Endothelial cell of umbilical vein (primary cell): ENCODE measurements around the gene SEMA3A. TPM values are rescaled to one million over a fixed set of nuclear protein-coding genes. Genes with fewer than 3 reads are reported as not detected.

ENCODE experiments used
- BruUV-seq: library from RNA; stranded (reverse); fragments of 400-500 nt; replicated peaks from 2 replicates; lab custom pipeline; 2021; lab: Mats Ljungman, UMichigan
- CTCF ChIA-PET: fragments of 300-600, 350-600 bp; sonication (Branson Sonifier 250); formaldehyde crosslinking; loops from one replicate; lab custom pipeline; 2021; ENCODE audit warnings: antibody characterized with exemption, inconsistent platforms; lab: Charles Lee
- POLR2A ChIA-PET: fragments of 300-600, 350-600 bp; sonication (Branson Sonifier 250); formaldehyde crosslinking; loops from one replicate; lab custom pipeline; 2021; ENCODE audit warnings: antibody characterized with exemption, inconsistent platforms; lab: Charles Lee
- DNase-seq: peaks from one replicate; pipeline ENCODE4 v3.0.0-alpha.2; 2011; ENCODE audit warnings: low read depth, low spot score
- FAIRE-seq: peaks from 2 replicates; lab custom pipeline; 2011; peaks lifted over from hg19 to GRCh38; lab: Jason Lieb, UNC
- H2AFZ ChIP-seq: 2 replicates; pipeline ENCODE4 v1.6.0; 2012; ENCODE audit warnings: low read depth, low read length, control low read depth, inconsistent platforms
- H3K27ac ChIP-seq: 2 replicates; pipeline ENCODE4 v1.5.1; 2011; ENCODE audit warnings: low read depth, mild to moderate bottlenecking, control low read depth, low read length, moderate library complexity; ENCODE audit not compliant: insufficient read depth
- H3K27me3 ChIP-seq, 2 experiments: 2 replicates each; pipeline versions ENCODE4 v1.6.0 to v1.6.1; 2011; ENCODE audit warnings: low read length in 2 of 2, mixed read lengths in 1 of 2; ENCODE audit not compliant: control insufficient read depth in 2 of 2, insufficient read depth in 2 of 2
- H3K36me3 ChIP-seq, 2 experiments: 2 replicates in 1 of 2; 3 replicates in 1 of 2; pipeline ENCODE4 v1.5.1; 2011; ENCODE audit warnings: low read length in 2 of 2, mild to moderate bottlenecking in 1 of 2, moderate library complexity in 1 of 2; ENCODE audit not compliant: control insufficient read depth in 2 of 2, insufficient read depth in 2 of 2; ENCODE audit errors: extremely low read depth in 1 of 2
- H3K4me1 ChIP-seq: 3 replicates; pipeline ENCODE4 v1.5.1; 2011; ENCODE audit warnings: mild to moderate bottlenecking, low read length; ENCODE audit not compliant: control insufficient read depth, insufficient read depth; ENCODE audit errors: extremely low read depth
- H3K4me2 ChIP-seq: 2 replicates; pipeline ENCODE4 v1.6.1; 2011; ENCODE audit warnings: low read length, control low read depth, mixed read lengths; ENCODE audit not compliant: insufficient read depth
- H3K4me3 ChIP-seq, 3 experiments: fragments of 200-600 bp in 1 of 3; sonication (generic), shearing (Covaris generic) in 1 of 3; replicated peaks in 1 of 3; 2 replicates each; pipeline ENCODE4 v1.5.1; 2011 to 2016; ENCODE audit warnings: control low read depth in 3 of 3, low read length in 3 of 3, mild to moderate bottlenecking in 2 of 3, inconsistent platforms in 1 of 3, low read depth in 1 of 3, moderate library complexity in 1 of 3; ENCODE audit not compliant: insufficient read depth in 1 of 3
- H3K79me2 ChIP-seq: 2 replicates; pipeline ENCODE4 v1.6.0; 2012; ENCODE audit warnings: low read length, inconsistent platforms; ENCODE audit not compliant: control insufficient read depth, insufficient read depth
- H3K9ac ChIP-seq: replicated peaks from 2 replicates; pipeline ENCODE3; 2011; ENCODE audit warnings: low read length, control low read depth; ENCODE audit not compliant: insufficient read depth; ENCODE audit errors: extremely low read depth
- H3K9me1 ChIP-seq: replicated peaks from 3 replicates; pipeline ENCODE4 v1.6.0; 2011; ENCODE audit warnings: mild to moderate bottlenecking, low read length; ENCODE audit not compliant: control insufficient read depth, insufficient read depth; ENCODE audit errors: extremely low read depth
- H3K9me3 ChIP-seq: replicated peaks from 2 replicates; pipeline ENCODE4 v1.5.1; 2012; ENCODE audit warnings: low read length, inconsistent platforms; ENCODE audit not compliant: control insufficient read depth, insufficient read depth
- H4K20me1 ChIP-seq: replicated peaks from 2 replicates; pipeline ENCODE3; 2011; ENCODE audit warnings: mild to moderate bottlenecking, low read length; ENCODE audit not compliant: control insufficient read depth, insufficient read depth; ENCODE audit errors: extremely low read depth
- EZH2 ChIP-seq: IDR thresholded peaks from 2 replicates; pipeline ENCODE4 v1.6.1; 2012; ENCODE audit warnings: borderline replicate concordance, low read depth, mild to moderate bottlenecking, moderate library complexity, low read length, inconsistent platforms; ENCODE audit not compliant: severe bottlenecking
- FOS ChIP-seq: IDR thresholded peaks from 2 replicates; pipeline ENCODE4 v1.6.1; 2011; ENCODE audit warnings: mild to moderate bottlenecking, low read length, moderate library complexity, borderline replicate concordance; ENCODE audit not compliant: insufficient read depth
- GATA2 ChIP-seq: IDR thresholded peaks from 2 replicates; pipeline ENCODE4 v1.7.0; 2011; ENCODE audit warnings: low read depth, mild to moderate bottlenecking, moderate library complexity, mixed read lengths, low read length; ENCODE audit not compliant: insufficient read length, insufficient read depth
- JUN ChIP-seq: IDR thresholded peaks from 2 replicates; pipeline ENCODE4 v1.6.1; 2011; ENCODE audit warnings: borderline replicate concordance, low read depth; ENCODE audit not compliant: insufficient read length, insufficient read depth
- MYC ChIP-seq: IDR thresholded peaks from one replicate; pipeline ENCODE4 v1.6.1; 2011; ENCODE audit warnings: mild to moderate bottlenecking, low read depth, low read length
- POLR2A ChIP-seq: IDR thresholded peaks from 2 replicates; pipeline ENCODE4 v1.6.1; 2012; ENCODE audit warnings: low read depth, mild to moderate bottlenecking, control low read depth, low read length
- POLR2AphosphoS5 ChIP-seq: IDR thresholded peaks from 2 replicates; pipeline ENCODE4 v1.6.1; 2012; ENCODE audit warnings: low read depth, mild to moderate bottlenecking, control low read depth, low read length, moderate library complexity; ENCODE audit not compliant: insufficient read depth
- dilution Hi-C: fragments of 300-500 bp; cut with MboI; formaldehyde crosslinking; loops from one replicate; pipeline ENCODE4 v1.15.0; 2019; ENCODE audit warnings: low sequenced_read_pairs; ENCODE audit not compliant: extremely low pct_ligation_motif_present
- intact Hi-C: fragments of 100-400 bp; cut with micrococcal nuclease; formaldehyde crosslinking; loops from one replicate; pipeline ENCODE4 v1.10.0; 2022
- polyA plus RNA-seq, 4 experiments: library from polyadenylated mRNA; depleted of rRNA in 3 of 4; stranded (reverse) in 3 of 4; unstranded in 1 of 4; fragments of >200 nt; gene quantifications; 2 replicates each; pipeline versions ENCODE4 v1.2.1 to v1.2.3, GENCODE V29; 2011 to 2012; ENCODE audit warnings: missing spikeins in 1 of 4
- total RNA-seq: library from RNA; stranded (reverse); gene quantifications from 2 replicates; pipeline ENCODE4 v1.2.3, GENCODE V29; 2021
- TF ChIP-seq, protein P1 (sequence below): IDR thresholded peaks from 2 replicates; pipeline ENCODE4 v1.6.1; 2011; ENCODE audit not compliant: insufficient read depth, insufficient read length
- TF ChIP-seq, protein P2 (sequence below), 2 donors: IDR thresholded peaks; 1 replicate in 1 of 2; 2 replicates in 1 of 2; pipeline ENCODE4 v1.5.1; 2011; ENCODE audit warnings: low read length in 2 of 2, mild to moderate bottlenecking in 2 of 2, moderate library complexity in 2 of 2, control low read depth in 1 of 2, inconsistent platforms in 1 of 2, low read depth in 1 of 2; ENCODE audit not compliant: insufficient read depth in 1 of 2; ENCODE audit errors: extremely low read depth in 1 of 2

The SEMA3A gene
- total and polyA plus RNA-seq, 2 donors (not counting 3 experiments of a cell fraction or from before 2014, with no cell fraction given): 0.68 to 1.2 TPM

DNA sequence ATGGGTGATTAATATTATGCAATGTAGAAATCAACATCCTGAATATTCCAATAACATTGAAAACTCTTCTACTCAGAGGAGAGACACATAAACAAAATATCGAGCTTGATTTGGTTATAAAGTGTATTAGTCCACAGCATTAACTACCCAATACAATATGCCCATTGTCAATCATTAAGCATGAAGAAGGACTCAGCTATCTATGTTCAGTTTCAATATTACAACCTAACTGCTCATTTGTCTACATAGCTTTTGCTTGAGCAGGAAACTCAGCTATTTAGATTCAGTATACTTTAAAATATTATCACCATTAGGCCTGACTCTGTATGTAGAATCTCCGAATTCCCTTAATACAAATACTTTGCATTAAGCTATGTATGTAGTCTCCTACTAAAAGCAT is 262.6 kb downstream of the SEMA3A start:
- H3K27me3 ChIP-seq: no peaks in the 10 kb centered on the region
- no TSS peak for BruUV-seq
- TF ChIP-seq, protein P1, sequence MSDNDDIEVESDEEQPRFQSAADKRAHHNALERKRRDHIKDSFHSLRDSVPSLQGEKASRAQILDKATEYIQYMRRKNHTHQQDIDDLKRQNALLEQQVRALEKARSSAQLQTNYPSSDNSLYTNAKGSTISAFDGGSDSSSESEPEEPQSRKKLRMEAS: no peak
- TF ChIP-seq EZH2: no peak
- no peak for TF ChIP-seq POLR2A
- TF ChIP-seq JUN: no peak
- no peak for TF ChIP-seq GATA2
- TF ChIP-seq, protein P2, sequence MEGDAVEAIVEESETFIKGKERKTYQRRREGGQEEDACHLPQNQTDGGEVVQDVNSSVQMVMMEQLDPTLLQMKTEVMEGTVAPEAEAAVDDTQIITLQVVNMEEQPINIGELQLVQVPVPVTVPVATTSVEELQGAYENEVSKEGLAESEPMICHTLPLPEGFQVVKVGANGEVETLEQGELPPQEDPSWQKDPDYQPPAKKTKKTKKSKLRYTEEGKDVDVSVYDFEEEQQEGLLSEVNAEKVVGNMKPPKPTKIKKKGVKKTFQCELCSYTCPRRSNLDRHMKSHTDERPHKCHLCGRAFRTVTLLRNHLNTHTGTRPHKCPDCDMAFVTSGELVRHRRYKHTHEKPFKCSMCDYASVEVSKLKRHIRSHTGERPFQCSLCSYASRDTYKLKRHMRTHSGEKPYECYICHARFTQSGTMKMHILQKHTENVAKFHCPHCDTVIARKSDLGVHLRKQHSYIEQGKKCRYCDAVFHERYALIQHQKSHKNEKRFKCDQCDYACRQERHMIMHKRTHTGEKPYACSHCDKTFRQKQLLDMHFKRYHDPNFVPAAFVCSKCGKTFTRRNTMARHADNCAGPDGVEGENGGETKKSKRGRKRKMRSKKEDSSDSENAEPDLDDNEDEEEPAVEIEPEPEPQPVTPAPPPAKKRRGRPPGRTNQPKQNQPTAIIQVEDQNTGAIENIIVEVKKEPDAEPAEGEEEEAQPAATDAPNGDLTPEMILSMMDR (IDR thresholded peaks at IDR 0.05; ENCODE audit: extremely low read depth in 1 of 2, insufficient read depth in 1 of 2, low read depth in 1 of 2, low read length in 2 of 2): no peak
- TF ChIP-seq MYC: no peak
- no peak for TF ChIP-seq FOS
- TF ChIP-seq POLR2AphosphoS5: no peak
- peaks cover 5% of the 10 kb centered on the region for H3K9me1 ChIP-seq
- H2AFZ ChIP-seq: no peak overlapping the region
- H4K20me1 ChIP-seq: no peaks in the 10 kb centered on the region
- no peaks in the 10 kb centered on the region for H3K79me2 ChIP-seq
- ChIA-PET CTCF (interaction anchor here (1.0 to 11.6 kb wide), 5 partner anchors 9 to 1918 kb away, joined by 3 to 302 read pairs (median 4); no protein-coding TSS in a partner anchor), POLR2A (no interaction called here)
- intact Hi-C loops (loop anchor here (10.0 kb wide), 1 partner anchor 1533 kb away; no protein-coding TSS in a partner anchor), dilution Hi-C loops (no loop called here)
- H3K4me3 ChIP-seq: no peak overlapping the region
- H3K9me3 ChIP-seq: no peaks in the 10 kb centered on the region
- H3K36me3 ChIP-seq: no peaks in the 10 kb centered on the region
- no peak for FAIRE-seq
- H3K4me2 ChIP-seq: no peak overlapping the region
- H3K27ac ChIP-seq: no peak overlapping the region
- DNase-seq: no peak
- H3K4me1 ChIP-seq: no peaks in the 10 kb centered on the region
- H3K9ac ChIP-seq: no peak overlapping the region
